Left ventricle myocardium inferior (tissue), 1 donor: ENCODE results near the gene PDXK. TPM values are rescaled to one million over a fixed set of nuclear protein-coding genes. Genes with fewer than 3 reads are reported as not detected.

Source experiments
- DNase-seq: peaks from one replicate; pipeline ENCODE4 v3.0.0-alpha.2; 2020
- H3K27ac ChIP-seq: fragments of 200-600 bp; replicated peaks from 2 replicates; pipeline ENCODE4 v1.8.0; 2021
- H3K27me3 ChIP-seq: fragments of 200-600 bp; 2 replicates; pipeline ENCODE4 v1.8.0; 2021; ENCODE audit warnings: low read depth
- H3K36me3 ChIP-seq: fragments of 200-600 bp; 2 replicates; pipeline ENCODE4 v1.8.0; 2021
- H3K4me1 ChIP-seq: fragments of 200-600 bp; 2 replicates; pipeline ENCODE4 v1.8.0; 2021
- H3K4me3 ChIP-seq: fragments of 200-600 bp; 2 replicates; pipeline ENCODE4 v1.8.0; 2021; ENCODE audit warnings: mild to moderate bottlenecking, moderate library complexity
- H3K9me3 ChIP-seq: fragments of 200-600 bp; replicated peaks from 2 replicates; pipeline ENCODE4 v1.8.0; 2021
- intact Hi-C: fragments of 100-400 bp; cut with micrococcal nuclease; formaldehyde crosslinking; loops from one replicate; pipeline ENCODE4 v1.11.0; 2022
- total RNA-seq: library from RNA; stranded (reverse); fragmentation: NEBNext Ultra II Directional; extraction: Animal tissue kit (Norgen Biotek cat#: 25700); gene quantifications from one replicate; pipeline ENCODE4 v1.2.1, GENCODE V29; 2021
- TF ChIP-seq, protein P1 (sequence below): fragments of 200-600 bp; IDR thresholded peaks from 2 replicates; pipeline ENCODE4 v1.8.0; 2021; ENCODE audit warnings: antibody characterized with exemption, mild to moderate bottlenecking, borderline replicate concordance
- donor health status: DM: no; HTN: yes; CAD: no; lungs with severe emphysema.

The PDXK gene
- total RNA-seq, 1 donor from 2014 or later: 88.4 TPM

DNA sequence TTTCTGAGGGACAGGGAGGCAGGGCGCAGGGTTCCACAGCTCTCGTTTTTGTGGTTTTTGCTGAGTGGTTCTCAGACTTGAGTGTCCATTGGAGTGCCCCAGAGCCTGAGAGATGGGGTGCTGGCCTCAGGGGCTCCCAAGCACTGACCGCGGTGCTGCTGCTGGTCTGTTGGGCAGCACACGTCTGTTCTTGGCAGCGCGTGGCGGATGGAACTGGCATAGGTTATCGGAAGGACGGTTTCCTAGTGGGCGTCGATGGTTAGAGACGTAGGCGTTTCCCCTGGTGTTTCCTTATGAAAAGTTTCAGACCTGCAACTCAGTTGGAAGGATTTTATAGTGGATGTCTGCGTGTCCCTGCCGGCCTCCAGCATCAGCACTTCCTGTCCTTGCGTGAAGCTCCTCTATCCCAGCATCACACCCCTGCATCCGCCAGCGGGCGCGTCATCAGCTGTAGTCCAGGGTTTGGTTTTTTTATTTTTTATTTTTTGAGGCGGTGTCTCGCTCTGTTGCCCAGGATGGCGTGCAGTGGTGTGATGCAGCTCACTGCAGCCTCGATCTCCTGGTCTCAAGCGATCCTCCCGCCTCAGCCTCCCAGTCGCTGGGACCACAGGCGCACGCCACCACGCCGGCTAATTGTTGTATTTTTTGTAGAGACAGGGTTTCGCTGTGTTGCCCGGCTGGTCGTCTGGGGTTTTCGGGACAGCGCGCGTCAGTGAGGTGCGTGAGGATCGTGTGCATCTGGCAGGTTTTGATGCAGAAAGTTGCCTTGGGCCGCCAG is 82.3 kb downstream of the PDXK start:
- Histone ChIP-seq H3K4me1 (no peaks in the 10 kb centered on the region), H3K27me3 (no peaks in the 10 kb centered on the region), H3K36me3 (peaks cover 81% of the 10 kb centered on the region), H3K9me3 (no peaks in the 10 kb centered on the region), H3K27ac (no peak overlapping the region), H3K4me3 (no peak overlapping the region)
- intact Hi-C loops: no loop called here
- TF ChIP-seq, protein P1, sequence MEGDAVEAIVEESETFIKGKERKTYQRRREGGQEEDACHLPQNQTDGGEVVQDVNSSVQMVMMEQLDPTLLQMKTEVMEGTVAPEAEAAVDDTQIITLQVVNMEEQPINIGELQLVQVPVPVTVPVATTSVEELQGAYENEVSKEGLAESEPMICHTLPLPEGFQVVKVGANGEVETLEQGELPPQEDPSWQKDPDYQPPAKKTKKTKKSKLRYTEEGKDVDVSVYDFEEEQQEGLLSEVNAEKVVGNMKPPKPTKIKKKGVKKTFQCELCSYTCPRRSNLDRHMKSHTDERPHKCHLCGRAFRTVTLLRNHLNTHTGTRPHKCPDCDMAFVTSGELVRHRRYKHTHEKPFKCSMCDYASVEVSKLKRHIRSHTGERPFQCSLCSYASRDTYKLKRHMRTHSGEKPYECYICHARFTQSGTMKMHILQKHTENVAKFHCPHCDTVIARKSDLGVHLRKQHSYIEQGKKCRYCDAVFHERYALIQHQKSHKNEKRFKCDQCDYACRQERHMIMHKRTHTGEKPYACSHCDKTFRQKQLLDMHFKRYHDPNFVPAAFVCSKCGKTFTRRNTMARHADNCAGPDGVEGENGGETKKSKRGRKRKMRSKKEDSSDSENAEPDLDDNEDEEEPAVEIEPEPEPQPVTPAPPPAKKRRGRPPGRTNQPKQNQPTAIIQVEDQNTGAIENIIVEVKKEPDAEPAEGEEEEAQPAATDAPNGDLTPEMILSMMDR: no peak
- DNase-seq: no peak

DNA sequence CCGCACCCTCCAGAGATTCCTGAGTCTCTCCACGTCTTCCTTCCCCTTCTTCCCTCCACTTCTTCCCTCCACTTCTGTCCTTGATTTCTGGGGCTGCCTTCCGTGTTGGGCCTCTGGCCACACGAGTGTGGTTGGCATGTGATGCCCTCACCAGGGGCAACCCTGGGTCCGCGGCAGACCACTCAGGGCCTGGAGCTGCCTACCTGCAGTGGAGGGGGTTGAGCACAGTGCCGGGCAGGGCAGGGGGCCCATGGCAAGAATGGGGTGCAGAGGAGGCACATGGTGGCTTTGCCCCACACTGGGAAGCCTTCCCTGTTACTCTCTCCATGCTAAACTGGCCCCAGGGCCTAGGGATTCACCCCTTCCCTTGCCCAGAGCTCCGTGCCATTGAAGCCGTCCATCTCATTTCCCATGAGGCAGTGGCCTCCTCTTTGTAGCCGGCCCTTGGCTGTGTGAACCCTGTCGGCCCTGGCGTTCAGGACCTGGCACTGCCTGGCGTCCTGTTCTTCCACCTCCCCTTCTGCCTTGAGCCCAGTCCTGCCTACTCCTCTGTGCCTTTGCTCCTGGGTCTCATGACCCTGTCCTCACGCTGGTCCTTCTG is 83.9 kb downstream of the PDXK start:
- intact Hi-C loops: no loop called here
- Histone ChIP-seq H3K4me3 (no peak overlapping the region), H3K27me3 (no peaks in the 10 kb centered on the region), H3K27ac (no peak overlapping the region), H3K9me3 (no peaks in the 10 kb centered on the region), H3K36me3 (peaks cover 65% of the 10 kb centered on the region), H3K4me1 (no peaks in the 10 kb centered on the region)
- TF ChIP-seq, protein P1: no peak
- DNase-seq: no peak

DNA sequence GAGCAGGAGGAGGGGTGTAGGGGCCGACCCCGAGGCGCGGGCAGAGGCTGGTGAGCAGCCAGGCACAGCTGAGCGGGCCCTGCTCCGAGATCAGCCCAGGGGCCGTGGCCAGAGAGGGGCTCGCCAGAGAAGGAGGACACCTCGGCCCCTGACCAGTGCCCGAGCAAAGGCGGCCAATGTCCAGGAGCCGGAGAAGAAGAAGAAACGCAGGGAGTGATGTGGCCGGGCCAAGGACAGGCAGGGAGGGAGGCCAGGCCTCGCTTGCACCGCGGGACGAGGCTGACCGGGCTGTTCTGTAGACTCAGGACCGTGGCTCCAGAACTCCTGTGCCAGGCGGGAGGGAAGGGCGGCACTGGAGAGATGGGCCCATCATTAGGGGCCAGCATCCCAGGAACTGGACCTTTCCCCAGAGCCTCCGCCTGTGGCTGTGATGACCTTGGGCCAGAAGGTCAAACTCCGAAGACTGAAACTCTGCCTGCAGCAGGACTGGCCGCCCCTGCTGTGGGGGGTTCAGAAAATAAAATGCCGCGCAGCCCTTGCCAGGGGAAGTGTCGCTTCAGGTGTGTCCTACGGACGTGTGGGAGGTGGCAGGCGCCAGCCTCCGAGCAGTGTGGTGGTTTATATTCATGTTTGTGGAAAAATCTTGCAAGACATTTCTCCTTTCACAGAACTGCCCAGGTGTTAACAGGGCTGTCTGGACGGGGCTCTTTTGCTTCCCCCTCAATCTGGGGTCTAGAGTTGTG is 84.8 kb downstream of the PDXK start:
- Histone ChIP-seq H3K4me1 (no peaks in the 10 kb centered on the region), H3K36me3 (peaks cover 56% of the 10 kb centered on the region), H3K9me3 (no peaks in the 10 kb centered on the region), H3K27me3 (no peaks in the 10 kb centered on the region), H3K27ac (no peak overlapping the region), H3K4me3 (no peak overlapping the region)
- intact Hi-C loops: no loop called here
- TF ChIP-seq, protein P1: no peak
- DNase-seq: no peak

DNA sequence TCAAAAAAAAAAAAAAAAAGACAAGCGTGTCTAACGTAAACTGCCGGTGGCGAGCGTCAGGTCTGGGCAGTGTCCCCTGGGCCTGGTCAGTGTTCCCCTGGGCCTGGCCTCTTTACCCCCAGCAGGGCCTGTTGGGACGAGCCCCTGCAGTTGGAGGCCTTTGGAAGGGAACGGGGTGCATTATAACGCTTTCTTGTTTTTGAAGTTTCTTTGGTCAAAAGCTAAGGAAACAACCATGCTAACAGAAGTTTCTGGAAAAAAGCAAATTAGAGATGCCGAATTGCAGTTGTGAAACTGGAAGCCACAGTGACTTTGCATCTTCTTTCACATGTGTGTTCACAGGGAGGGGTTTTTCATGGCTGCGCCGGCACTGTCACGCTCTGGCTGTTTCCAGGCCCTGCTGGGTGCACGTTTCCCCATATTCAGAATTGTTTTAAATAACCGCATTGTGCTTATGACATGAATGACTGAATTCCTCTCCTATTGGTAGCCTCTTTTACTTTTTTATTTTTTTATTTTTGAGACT is 86.4 kb downstream of the PDXK start:
- Histone ChIP-seq H3K4me3 (no peak overlapping the region), H3K27ac (no peak overlapping the region), H3K9me3 (no peaks in the 10 kb centered on the region), H3K27me3 (no peaks in the 10 kb centered on the region), H3K36me3 (peaks cover 40% of the 10 kb centered on the region), H3K4me1 (no peaks in the 10 kb centered on the region)
- intact Hi-C loops: no loop called here
- TF ChIP-seq, protein P1: no peak
- DNase-seq: no peak

DNA sequence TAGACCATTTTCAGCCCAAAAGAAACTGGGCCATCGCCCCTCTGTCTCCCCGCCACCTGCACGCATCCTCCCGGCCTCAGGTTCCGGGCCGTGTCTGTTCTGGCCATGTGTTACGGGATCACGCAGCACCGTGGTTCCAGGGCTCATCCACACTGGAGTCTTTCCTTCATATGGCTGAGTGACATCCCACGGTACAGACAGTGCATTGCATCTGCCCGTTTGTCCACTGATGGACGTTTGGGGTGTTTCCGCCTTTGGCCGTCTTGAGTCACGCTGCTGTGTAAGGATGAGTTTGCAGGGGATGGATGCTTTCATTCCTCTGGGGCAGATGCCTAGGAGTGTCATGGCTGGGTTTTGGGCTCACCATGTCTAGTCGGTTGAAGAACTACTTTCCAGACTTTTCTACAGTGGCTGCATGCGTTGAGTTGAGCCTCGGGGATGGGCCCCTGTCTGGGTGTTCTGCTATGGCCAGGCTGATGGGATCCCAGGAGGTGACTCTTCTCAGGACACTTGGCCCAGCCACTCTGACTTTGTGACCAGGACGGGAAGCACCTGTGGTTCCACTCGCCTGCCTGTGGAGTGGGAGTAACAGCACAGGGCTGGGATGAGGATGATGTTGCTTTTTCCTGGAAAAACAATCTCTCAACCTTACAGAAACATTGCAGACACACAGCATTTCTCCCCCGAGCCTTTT is 87.2 kb downstream of the PDXK start:
- intact Hi-C loops: no loop called here
- no peaks in the 10 kb centered on the region for H3K9me3 ChIP-seq
- peaks cover 7% of the 10 kb centered on the region for H3K4me1 ChIP-seq
- no peak overlapping the region for H3K27ac ChIP-seq
- H3K27me3 ChIP-seq: no peaks in the 10 kb centered on the region
- no peak overlapping the region for H3K4me3 ChIP-seq
- no peak for DNase-seq
- TF ChIP-seq, protein P1: no peak
- peaks cover 32% of the 10 kb centered on the region for H3K36me3 ChIP-seq
